HEK293T (cell line): ENCODE results near the gene PM20D1.
"Not testable (repeated sequence)": the region's sequence is repeated elsewhere in the genome, so short reads cannot be mapped to it uniquely, and the experiment has no call there.

Source experiments
- BHLHE40 ChIP-seq: fragments of 450-650 bp; IDR thresholded peaks from 2 replicates; pipeline ENCODE4 v1.6.1; 2016; ENCODE audit warnings: mild to moderate bottlenecking, moderate library complexity, borderline replicate concordance
- ELF4 ChIP-seq: fragments of 450-650 bp; IDR thresholded peaks from 2 replicates; pipeline ENCODE4 v1.6.1; 2017; ENCODE audit warnings: antibody characterized with exemption
- FOXA1 ChIP-seq: fragments of 450-650 bp; IDR thresholded peaks from 2 replicates; pipeline ENCODE4 v1.6.1; 2016; ENCODE audit warnings: mild to moderate bottlenecking
- HDGF ChIP-seq: fragments of 450-650 bp; IDR thresholded peaks from 2 replicates; pipeline ENCODE4 v1.6.1; 2017; ENCODE audit warnings: antibody characterized with exemption, borderline replicate concordance

GRCh38 chr1:205890631-205891030 lies 40.7 kb upstream of the PM20D1 start:
- not testable (repeated sequence) for TF ChIP-seq FOXA1, BHLHE40, HDGF, ELF4
